Measurements from ENCODE around the gene SUDS3.

SUDS3 gene

GRCh38 chr12:118455327-118455726, 79.0 kb downstream of the SUDS3 start:
- no peak for DNase-seq (ENCODE audit: low read depth)

GRCh38 chr12:118456741-118457140, 80.4 kb downstream of the SUDS3 start:
- DNase-seq (ENCODE audit: low read depth): no peak

GRCh38 chr12:118459110-118459509, 82.8 kb downstream of the SUDS3 start:
- no peak for DNase-seq (ENCODE audit: low read depth)

GRCh38 chr12:118463677-118464076, 87.3 kb downstream of the SUDS3 start:
- no peak for DNase-seq (ENCODE audit: low read depth)

- no peak for DNase-seq (ENCODE audit: low read depth)
These were observed 89.4 kb downstream of the SUDS3 start for GRCh38 chr12:118465706-118466105.
